ENCODE measurements around the gene HOXB2. TPM values are rescaled to one million over a fixed set of nuclear protein-coding genes. Genes with fewer than 3 reads are reported as not detected.

HOXB2 gene
- total RNA-seq, 1 donor from 2014 or later: not detected

MicroRNAs within 50 kb of the gene (microRNA counts, 767-probe panel; counts per million panel counts)
- 460 counts per million, percentile 90 among the panel's probes with 10 or more counts for microRNA hsa-miR-10a-5p

Other genes starting within 250 kb of the HOXB2 start
- not detected in 2 replicates for gene SKAP1, start 114.9 kb downstream of the HOXB2 start, total RNA-seq (ENCODE audit: low replicate concordance)
- not detected in 2 replicates for gene HOXB1, start 14.1 kb downstream of the HOXB2 start, total RNA-seq (ENCODE audit: low replicate concordance)
- not detected in 2 replicates for gene HOXB4, start 33.2 kb upstream of the HOXB2 start, total RNA-seq (ENCODE audit: low replicate concordance)
- gene HOXB3, start 45.1 kb upstream of the HOXB2 start, total RNA-seq (ENCODE audit: low replicate concordance): not detected in 2 replicates
- gene HOXB5, start 48.7 kb upstream of the HOXB2 start, total RNA-seq (ENCODE audit: low replicate concordance): not detected in 2 replicates
- gene HOXB6, start 59.9 kb upstream of the HOXB2 start, total RNA-seq (ENCODE audit: low replicate concordance): not detected in 2 replicates
- gene HOXB7, start 65.9 kb upstream of the HOXB2 start, total RNA-seq (ENCODE audit: low replicate concordance): not detected in 2 replicates
- gene HOXB8, start 70.2 kb upstream of the HOXB2 start, total RNA-seq (ENCODE audit: low replicate concordance): not detected in 2 replicates
- gene HOXB9, start 81.2 kb upstream of the HOXB2 start, total RNA-seq (ENCODE audit: low replicate concordance): not detected in 2 replicates
- not detected in 2 replicates for gene PRAC1, start 177.4 kb upstream of the HOXB2 start, total RNA-seq (ENCODE audit: low replicate concordance)
- not detected in 2 replicates for gene PRAC2, start 178.1 kb upstream of the HOXB2 start, total RNA-seq (ENCODE audit: low replicate concordance)
- gene HOXB13, start 183.6 kb upstream of the HOXB2 start, total RNA-seq (ENCODE audit: low replicate concordance): not detected in 2 replicates

Data from neural progenitor cell (in vitro differentiated cells).